Measurements from ENCODE around the gene CDC16. TPM values are rescaled to one million over a fixed set of nuclear protein-coding genes. Genes with fewer than 3 reads are reported as not detected.

CDC16 gene
- total and polyA plus RNA-seq, 2 of the 4 experiments (the other 2 are of a cell fraction), result 41.6 to 66.6 TPM

DNA sequence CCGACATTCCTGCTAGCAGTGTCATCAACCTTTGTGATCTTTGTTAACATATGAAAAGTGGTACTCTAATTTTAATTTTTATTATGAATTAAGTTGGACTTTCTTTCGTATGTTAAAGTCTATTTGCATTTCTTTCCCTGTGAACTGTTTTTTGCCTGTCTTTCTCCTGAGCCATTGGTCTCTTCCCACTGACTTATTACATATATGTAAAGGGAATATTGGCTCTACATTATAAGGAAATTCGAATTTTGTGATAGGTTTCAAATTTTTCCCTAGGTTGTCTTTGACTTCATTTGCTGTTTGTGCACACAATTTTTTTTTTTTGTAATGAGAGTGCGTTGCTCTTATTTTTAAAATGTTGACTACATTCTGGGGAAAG is 442 bp upstream of the CDC16 start:
- peaks cover 17 to 33% of the 10 kb centered on the region in 2 experiments for H3K79me1 ChIP-seq (ENCODE audit: low read depth in 1 of 2, low read length in 2 of 2)
- peak overlapping the region; percentile 97 for H2AFZ ChIP-seq (replicated peaks; ENCODE audit: low read length, poor library complexity)
- H4K20me1 ChIP-seq (ENCODE audit: insufficient read depth, low read length), result peaks cover 9% of the 10 kb centered on the region; the same call in 1 of the 2 replicates
- peak overlapping the region; percentile 99 for H3K4me3 ChIP-seq (ENCODE audit: insufficient read depth, low read depth, low read length)
- no TSS peak for BruUV-seq (replicated peaks)
- peak overlapping the region; percentile 77 for H3K27ac ChIP-seq (ENCODE audit: insufficient read depth, low read length)
- H2AK9ac ChIP-seq (replicated peaks; ENCODE audit: low read depth, low read length, poor library complexity), result peak overlapping the region; percentile 83
- H2BK20ac ChIP-seq (ENCODE audit: low read depth, low read length), result no peak overlapping the region; the same call in 1 of the 2 replicates
- H3K4me2 ChIP-seq (ENCODE audit: low read depth, low read length), result peak overlapping the region; percentile 90
- H3K9ac ChIP-seq (ENCODE audit: low read depth, low read length), result no peak overlapping the region; the same call in 1 of the 2 replicates
- no peak overlapping the region for H2AK5ac ChIP-seq (ENCODE audit: low read depth, low read length)
- POLR2A ChIA-PET (ENCODE audit: unreplicated experiment), result no interaction called here
- H2BK120ac ChIP-seq (ENCODE audit: low read depth, low read length), result peak overlapping the region; percentile 57; the same call in 1 of the 2 replicates
- H3K36me3 ChIP-seq (ENCODE audit: control insufficient read depth, insufficient read depth, low read length), result peaks cover 19% of the 10 kb centered on the region
- H3K18ac ChIP-seq (ENCODE audit: low read depth, low read length), result no peak overlapping the region
- H3K56ac ChIP-seq (ENCODE audit: extremely low read depth, insufficient read depth, low read length), result no peak overlapping the region
- no peak for DNase-seq
- in situ Hi-C loops (cut with MboI; ENCODE audit: low sequenced_read_pairs) (no loop called here), dilution Hi-C loops (cut with HindIII; ENCODE audit: low sequenced_read_pairs, unreplicated experiment) (no loop called here), intact Hi-C loops (cut with micrococcal nuclease) (no loop called here)
- peak overlapping the region; percentile 75 for H3K14ac ChIP-seq (replicated peaks; ENCODE audit: low read depth, low read length)
- CTCF ChIA-PET, result no interaction called here
- H3K27me3 ChIP-seq (ENCODE audit: control insufficient read depth, insufficient read depth, low read length), result no peaks in the 10 kb centered on the region
- ATAC-seq (ENCODE audit: low read depth), result no peak
- H3K9me3 ChIP-seq (ENCODE audit: control insufficient read depth, insufficient read depth, low read length), result no peaks in the 10 kb centered on the region
- no peak overlapping the region; the same call in 1 of the 2 replicates for H4K91ac ChIP-seq (ENCODE audit: insufficient read depth, low read depth, low read length)
- H2BK5ac ChIP-seq (ENCODE audit: low read depth, low read length, poor library complexity, severe bottlenecking), result peak overlapping the region; percentile 64
- no peak overlapping the region for H3K23ac ChIP-seq (ENCODE audit: low read depth, low read length)
- peak overlapping the region; percentile 95 for H4K5ac ChIP-seq (ENCODE audit: low read depth, low read length)
- peak overlapping the region; percentile 84 to 95 for H4K8ac ChIP-seq (ENCODE audit: low read depth in 2 of 2, low read length in 2 of 2)
- TF ChIP-seq, protein P1, sequence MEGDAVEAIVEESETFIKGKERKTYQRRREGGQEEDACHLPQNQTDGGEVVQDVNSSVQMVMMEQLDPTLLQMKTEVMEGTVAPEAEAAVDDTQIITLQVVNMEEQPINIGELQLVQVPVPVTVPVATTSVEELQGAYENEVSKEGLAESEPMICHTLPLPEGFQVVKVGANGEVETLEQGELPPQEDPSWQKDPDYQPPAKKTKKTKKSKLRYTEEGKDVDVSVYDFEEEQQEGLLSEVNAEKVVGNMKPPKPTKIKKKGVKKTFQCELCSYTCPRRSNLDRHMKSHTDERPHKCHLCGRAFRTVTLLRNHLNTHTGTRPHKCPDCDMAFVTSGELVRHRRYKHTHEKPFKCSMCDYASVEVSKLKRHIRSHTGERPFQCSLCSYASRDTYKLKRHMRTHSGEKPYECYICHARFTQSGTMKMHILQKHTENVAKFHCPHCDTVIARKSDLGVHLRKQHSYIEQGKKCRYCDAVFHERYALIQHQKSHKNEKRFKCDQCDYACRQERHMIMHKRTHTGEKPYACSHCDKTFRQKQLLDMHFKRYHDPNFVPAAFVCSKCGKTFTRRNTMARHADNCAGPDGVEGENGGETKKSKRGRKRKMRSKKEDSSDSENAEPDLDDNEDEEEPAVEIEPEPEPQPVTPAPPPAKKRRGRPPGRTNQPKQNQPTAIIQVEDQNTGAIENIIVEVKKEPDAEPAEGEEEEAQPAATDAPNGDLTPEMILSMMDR (conservative IDR thresholded peaks at IDR 0.05; ENCODE audit: low read depth, low read length), result no peak
- TF ChIP-seq RFX5 (IDR thresholded peaks at IDR 0.05; ENCODE audit: low read depth, low read length) (no peak), RAD21 (IDR thresholded peaks at IDR 0.05; ENCODE audit: low read length) (no peak), MAZ (IDR thresholded peaks at IDR 0.05; ENCODE audit: borderline replicate concordance, low read depth, low read length) (no peak), NFE2L2 (IDR thresholded peaks at IDR 0.05; ENCODE audit: low read depth, low read length) (no peak), CEBPB (IDR thresholded peaks at IDR 0.05; ENCODE audit: low read depth, low read length) (no peak), RCOR1 (IDR thresholded peaks at IDR 0.05; ENCODE audit: insufficient replicate concordance, low read length) (no peak), BHLHE40 (IDR thresholded peaks at IDR 0.05; ENCODE audit: low read depth, low read length) (no peak), SMC3 (IDR thresholded peaks at IDR 0.05; ENCODE audit: low read depth, low read length) (no peak), CHD1 (IDR thresholded peaks at IDR 0.05; ENCODE audit: low read depth, low read length) (no peak), POLR2A (IDR thresholded peaks at IDR 0.05; ENCODE audit: low read depth, low read length) (no peak), MXI1 (IDR thresholded peaks at IDR 0.05; ENCODE audit: borderline replicate concordance, low read depth, low read length) (no peak), MAFK (IDR thresholded peaks at IDR 0.05; ENCODE audit: low read depth, low read length) (no peak), FOS (IDR thresholded peaks at IDR 0.05; ENCODE audit: low read depth, low read length) (no peak)
- TF ChIP-seq, protein P2, sequence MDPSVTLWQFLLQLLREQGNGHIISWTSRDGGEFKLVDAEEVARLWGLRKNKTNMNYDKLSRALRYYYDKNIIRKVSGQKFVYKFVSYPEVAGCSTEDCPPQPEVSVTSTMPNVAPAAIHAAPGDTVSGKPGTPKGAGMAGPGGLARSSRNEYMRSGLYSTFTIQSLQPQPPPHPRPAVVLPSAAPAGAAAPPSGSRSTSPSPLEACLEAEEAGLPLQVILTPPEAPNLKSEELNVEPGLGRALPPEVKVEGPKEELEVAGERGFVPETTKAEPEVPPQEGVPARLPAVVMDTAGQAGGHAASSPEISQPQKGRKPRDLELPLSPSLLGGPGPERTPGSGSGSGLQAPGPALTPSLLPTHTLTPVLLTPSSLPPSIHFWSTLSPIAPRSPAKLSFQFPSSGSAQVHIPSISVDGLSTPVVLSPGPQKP (IDR thresholded peaks at IDR 0.05; ENCODE audit: borderline replicate concordance, low read depth, low read length), result no peak
- TF ChIP-seq, protein P3, sequence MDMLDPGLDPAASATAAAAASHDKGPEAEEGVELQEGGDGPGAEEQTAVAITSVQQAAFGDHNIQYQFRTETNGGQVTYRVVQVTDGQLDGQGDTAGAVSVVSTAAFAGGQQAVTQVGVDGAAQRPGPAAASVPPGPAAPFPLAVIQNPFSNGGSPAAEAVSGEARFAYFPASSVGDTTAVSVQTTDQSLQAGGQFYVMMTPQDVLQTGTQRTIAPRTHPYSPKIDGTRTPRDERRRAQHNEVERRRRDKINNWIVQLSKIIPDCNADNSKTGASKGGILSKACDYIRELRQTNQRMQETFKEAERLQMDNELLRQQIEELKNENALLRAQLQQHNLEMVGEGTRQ (IDR thresholded peaks at IDR 0.05; ENCODE audit: low read depth, low read length), result no peak
- no CpG with 5 or more reads among the region's 4 CpGs for WGBS, 2 experiments (ENCODE audit: extremely low coverage in 2 of 2, insufficient read length in 1 of 2)
- H3K4ac ChIP-seq (ENCODE audit: low read depth, low read length), result peak overlapping the region; percentile 71; the same call in 1 of the 2 replicates
- 0 out of 2 replicates have a peak, but pooled peaks cover 2% of the 10 kb centered on the region for H3K9me1 ChIP-seq (ENCODE audit: insufficient read depth, low read length)
- peaks cover 6% of the 10 kb centered on the region for H3K4me1 ChIP-seq (ENCODE audit: control insufficient read depth, insufficient read depth, low read length)
- H2BK15ac ChIP-seq (ENCODE audit: low read depth, low read length), result no peak overlapping the region

All from IMR-90 (cell line).